ENCODE measurements around the gene PSMD11. TPM values are rescaled to one million over a fixed set of nuclear protein-coding genes. Genes with fewer than 3 reads are reported as not detected.

Gene PSMD11
- polyA plus RNA-seq, 1 of the 3 experiments (the other 2 are of a cell fraction) = 63.1 TPM

DNA sequence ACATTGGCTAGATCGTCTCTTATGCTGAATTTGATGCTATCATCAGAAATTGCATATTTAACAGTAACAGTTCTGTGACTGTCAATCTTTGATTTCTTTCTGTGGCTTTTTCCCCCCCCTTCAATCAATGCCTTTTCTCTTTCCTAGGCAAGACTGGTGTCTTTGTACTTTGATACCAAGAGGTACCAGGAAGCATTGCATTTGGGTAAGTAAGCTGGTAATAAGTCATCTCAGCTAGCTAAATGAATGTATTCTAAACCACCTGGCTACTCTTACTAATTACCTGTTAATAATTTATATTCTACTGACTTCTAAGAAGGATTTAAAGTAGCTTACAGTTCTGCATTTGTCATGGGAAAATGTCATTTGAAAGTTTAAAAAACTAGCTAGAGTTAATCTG, 20.1 kb downstream of the PSMD11 start:
- Histone ChIP-seq H3K9me3 (no peaks in the 10 kb centered on the region), H3K36me3 (replicated peaks in 1 of 2; ENCODE audit: control insufficient read depth in 1 of 2, insufficient read depth in 2 of 2, low read length in 1 of 2) (peaks cover 51 to 64% of the 10 kb centered on the region in 2 experiments), H2AFZ (ENCODE audit: low read depth) (no peak overlapping the region), H3K27me3 (ENCODE audit: insufficient read depth) (no peaks in the 10 kb centered on the region), H3K79me2 (ENCODE audit: insufficient read depth) (peaks cover 86% of the 10 kb centered on the region), H3K9ac (no peak overlapping the region), H3K9me2 (no peaks in the 10 kb centered on the region), H3F3A (replicated peaks; ENCODE audit: insufficient read depth) (peaks cover 26% of the 10 kb centered on the region), H3K27ac (ENCODE audit: low read depth in 2 of 2, low read length in 1 of 2) (no peak overlapping the region), H3K4me3 (ENCODE audit: low read depth in 2 of 2, low read length in 1 of 2) (no peak overlapping the region), H3K4me2 (no peak overlapping the region), H4K20me1 (ENCODE audit: insufficient read depth) (peaks cover 43% of the 10 kb centered on the region), H3K4me1 (ENCODE audit: control insufficient read depth in 1 of 2, insufficient read depth in 2 of 2, low read depth in 1 of 2, low read length in 1 of 2) (no peaks in the 10 kb centered on the region)
- TF ChIP-seq MXI1 (IDR thresholded peaks at IDR 0.05; ENCODE audit: low read depth, low read length) (no peak), FOXM1 (IDR thresholded peaks at IDR 0.05; ENCODE audit: low read depth) (no peak), NRF1 (IDR thresholded peaks at IDR 0.05; ENCODE audit: low read depth, low read length) (no peak), TEAD4 (IDR thresholded peaks at IDR 0.05; ENCODE audit: borderline replicate concordance, insufficient read depth) (no peak), FOXJ3 (CRISPR knock-in tag; IDR thresholded peaks at IDR 0.05) (no peak), CHD2 (IDR thresholded peaks at IDR 0.05; ENCODE audit: low read length, partially characterized antibody) (no peak), TCF12 (IDR thresholded peaks at IDR 0.05) (no peak), GATA2 (CRISPR knock-in tag; IDR thresholded peaks at IDR 0.05) (no peak), FOSL2 (IDR thresholded peaks at IDR 0.05; ENCODE audit: borderline replicate concordance, low read depth) (no peak), RXRA (IDR thresholded peaks at IDR 0.05; ENCODE audit: borderline replicate concordance, low read depth) (no peak), MEF2A (IDR thresholded peaks at IDR 0.05; ENCODE audit: borderline replicate concordance, low read depth) (no peak), GABPA (IDR thresholded peaks at IDR 0.05; ENCODE audit: low read depth) (no peak)
- TF ChIP-seq, protein P1, sequence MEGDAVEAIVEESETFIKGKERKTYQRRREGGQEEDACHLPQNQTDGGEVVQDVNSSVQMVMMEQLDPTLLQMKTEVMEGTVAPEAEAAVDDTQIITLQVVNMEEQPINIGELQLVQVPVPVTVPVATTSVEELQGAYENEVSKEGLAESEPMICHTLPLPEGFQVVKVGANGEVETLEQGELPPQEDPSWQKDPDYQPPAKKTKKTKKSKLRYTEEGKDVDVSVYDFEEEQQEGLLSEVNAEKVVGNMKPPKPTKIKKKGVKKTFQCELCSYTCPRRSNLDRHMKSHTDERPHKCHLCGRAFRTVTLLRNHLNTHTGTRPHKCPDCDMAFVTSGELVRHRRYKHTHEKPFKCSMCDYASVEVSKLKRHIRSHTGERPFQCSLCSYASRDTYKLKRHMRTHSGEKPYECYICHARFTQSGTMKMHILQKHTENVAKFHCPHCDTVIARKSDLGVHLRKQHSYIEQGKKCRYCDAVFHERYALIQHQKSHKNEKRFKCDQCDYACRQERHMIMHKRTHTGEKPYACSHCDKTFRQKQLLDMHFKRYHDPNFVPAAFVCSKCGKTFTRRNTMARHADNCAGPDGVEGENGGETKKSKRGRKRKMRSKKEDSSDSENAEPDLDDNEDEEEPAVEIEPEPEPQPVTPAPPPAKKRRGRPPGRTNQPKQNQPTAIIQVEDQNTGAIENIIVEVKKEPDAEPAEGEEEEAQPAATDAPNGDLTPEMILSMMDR (IDR thresholded peaks at IDR 0.05) = no peak
- TF ChIP-seq, protein P2, sequence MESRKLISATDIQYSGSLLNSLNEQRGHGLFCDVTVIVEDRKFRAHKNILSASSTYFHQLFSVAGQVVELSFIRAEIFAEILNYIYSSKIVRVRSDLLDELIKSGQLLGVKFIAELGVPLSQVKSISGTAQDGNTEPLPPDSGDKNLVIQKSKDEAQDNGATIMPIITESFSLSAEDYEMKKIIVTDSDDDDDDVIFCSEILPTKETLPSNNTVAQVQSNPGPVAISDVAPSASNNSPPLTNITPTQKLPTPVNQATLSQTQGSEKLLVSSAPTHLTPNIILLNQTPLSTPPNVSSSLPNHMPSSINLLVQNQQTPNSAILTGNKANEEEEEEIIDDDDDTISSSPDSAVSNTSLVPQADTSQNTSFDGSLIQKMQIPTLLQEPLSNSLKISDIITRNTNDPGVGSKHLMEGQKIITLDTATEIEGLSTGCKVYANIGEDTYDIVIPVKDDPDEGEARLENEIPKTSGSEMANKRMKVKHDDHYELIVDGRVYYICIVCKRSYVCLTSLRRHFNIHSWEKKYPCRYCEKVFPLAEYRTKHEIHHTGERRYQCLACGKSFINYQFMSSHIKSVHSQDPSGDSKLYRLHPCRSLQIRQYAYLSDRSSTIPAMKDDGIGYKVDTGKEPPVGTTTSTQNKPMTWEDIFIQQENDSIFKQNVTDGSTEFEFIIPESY (IDR thresholded peaks at IDR 0.05; ENCODE audit: borderline replicate concordance, low read depth) = no peak
- TF ChIP-seq, protein P3, sequence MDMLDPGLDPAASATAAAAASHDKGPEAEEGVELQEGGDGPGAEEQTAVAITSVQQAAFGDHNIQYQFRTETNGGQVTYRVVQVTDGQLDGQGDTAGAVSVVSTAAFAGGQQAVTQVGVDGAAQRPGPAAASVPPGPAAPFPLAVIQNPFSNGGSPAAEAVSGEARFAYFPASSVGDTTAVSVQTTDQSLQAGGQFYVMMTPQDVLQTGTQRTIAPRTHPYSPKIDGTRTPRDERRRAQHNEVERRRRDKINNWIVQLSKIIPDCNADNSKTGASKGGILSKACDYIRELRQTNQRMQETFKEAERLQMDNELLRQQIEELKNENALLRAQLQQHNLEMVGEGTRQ (IDR thresholded peaks at IDR 0.05; ENCODE audit: borderline replicate concordance, low read depth, low read length) = no peak
- 91% methylated on average over 1 of the region's 1 CpG for WGBS (ENCODE audit: low lambda C conversion rate)
- CTCF ChIA-PET = interaction anchor here (0.9 to 6.8 kb wide), 6 partner anchors 11 to 293 kb away, joined by 3 to 102 read pairs (median 22); partner anchors contain the start of genes CDK5R1 and PSMD11
- POLR2A ChIA-PET = no interaction called here
- no peak for DNase-seq

Measured in SK-N-SH (cell line).